GM12892 (cell line): Measurements from ENCODE around the gene PRRT1B.
"Not testable (repeated sequence)": the region's sequence is repeated elsewhere in the genome, so short reads cannot be mapped to it uniquely, and the experiment has no call there.

Experiments
- DNase-seq: peaks from one replicate; pipeline ENCODE4 v3.0.0; 2011; ENCODE audit not compliant: insufficient read length
- FAIRE-seq: peaks from 2 replicates; lab custom pipeline; 2011; peaks lifted over from hg19 to GRCh38; lab: Jason Lieb, UNC
- POLR2A ChIP-seq: IDR thresholded peaks from 2 replicates; pipeline ENCODE4 v1.6.1; 2011; ENCODE audit warnings: low read depth, low read length, control low read depth
- POLR2AphosphoS5 ChIP-seq: IDR thresholded peaks from 2 replicates; pipeline ENCODE4 v1.6.1; 2011; ENCODE audit warnings: low read depth, low read length, control low read depth
- TAF1 ChIP-seq: IDR thresholded peaks from 2 replicates; pipeline ENCODE4 v1.6.1; 2011; ENCODE audit warnings: low read depth, mild to moderate bottlenecking, control low read depth, low read length, borderline replicate concordance

PRRT1B gene

DNA sequence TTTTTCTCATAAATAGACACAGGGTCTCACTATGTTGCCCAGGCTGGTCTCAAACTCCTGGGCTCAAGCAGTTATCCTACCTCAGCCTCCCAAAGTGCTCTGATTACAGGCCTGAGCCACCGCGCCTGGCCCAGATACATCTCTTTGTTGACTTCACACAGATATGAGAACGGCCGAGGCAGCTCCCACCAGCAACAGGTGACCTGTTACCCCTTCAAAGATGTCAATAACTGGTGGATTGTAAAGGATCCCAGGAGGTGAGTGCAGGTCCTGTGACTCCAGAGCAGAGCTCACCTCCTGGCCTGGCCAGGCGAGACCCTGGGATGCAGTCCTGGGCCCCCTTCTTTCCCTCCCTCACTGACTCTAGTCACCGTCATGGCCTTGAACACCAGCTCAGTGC lies 33.4 kb upstream of the PRRT1B start:
- TF ChIP-seq TAF1 (no peak), POLR2AphosphoS5 (no peak), POLR2A (no peak)
- FAIRE-seq (no peak), DNase-seq (no peak)

DNA sequence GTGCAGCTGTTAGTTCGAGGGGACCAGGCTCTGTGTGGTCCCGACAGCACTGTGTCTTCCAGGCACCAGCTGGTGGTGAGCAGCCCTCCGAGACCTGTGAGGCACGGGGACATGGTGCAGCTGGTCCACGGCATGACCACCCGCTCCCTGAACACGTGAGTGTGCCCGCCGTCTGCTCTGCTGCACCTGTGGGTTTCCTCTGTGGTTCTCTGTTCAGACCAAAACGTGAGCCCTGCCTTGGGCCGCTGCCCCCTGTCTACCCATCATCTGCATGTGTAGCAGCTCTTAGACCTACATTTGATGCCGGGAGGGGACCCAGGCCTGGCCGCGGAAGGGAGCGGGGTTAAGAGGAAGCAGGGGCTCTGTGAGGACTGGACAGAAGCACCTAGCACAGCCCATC lies 32.1 kb upstream of the PRRT1B start:
- TF ChIP-seq POLR2A: no peak
- no peak for TF ChIP-seq TAF1
- TF ChIP-seq POLR2AphosphoS5: no peak
- DNase-seq (no peak), FAIRE-seq (no peak)

DNA sequence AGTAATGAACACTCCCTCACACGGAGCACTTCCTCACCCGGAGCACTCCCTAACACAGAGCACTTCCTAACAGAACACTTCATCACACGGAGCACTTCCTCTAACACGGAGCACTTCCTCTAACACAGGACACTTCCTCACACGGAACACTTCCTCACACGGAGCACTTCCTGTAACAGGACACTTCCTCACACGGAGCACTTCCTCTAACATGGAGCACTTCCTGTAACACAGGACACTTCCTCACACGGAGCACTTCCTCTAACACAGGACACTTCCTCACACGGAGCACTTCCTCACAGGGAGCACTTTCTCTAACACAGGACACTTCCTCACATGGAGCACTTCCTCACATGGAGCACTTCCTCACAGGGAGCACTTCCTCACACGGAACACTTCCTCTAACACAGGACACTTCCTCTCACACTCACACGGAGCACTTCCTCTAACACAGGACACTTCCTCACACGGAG lies 29.7 kb upstream of the PRRT1B start:
- not testable (repeated sequence) for FAIRE-seq, DNase-seq

DNA sequence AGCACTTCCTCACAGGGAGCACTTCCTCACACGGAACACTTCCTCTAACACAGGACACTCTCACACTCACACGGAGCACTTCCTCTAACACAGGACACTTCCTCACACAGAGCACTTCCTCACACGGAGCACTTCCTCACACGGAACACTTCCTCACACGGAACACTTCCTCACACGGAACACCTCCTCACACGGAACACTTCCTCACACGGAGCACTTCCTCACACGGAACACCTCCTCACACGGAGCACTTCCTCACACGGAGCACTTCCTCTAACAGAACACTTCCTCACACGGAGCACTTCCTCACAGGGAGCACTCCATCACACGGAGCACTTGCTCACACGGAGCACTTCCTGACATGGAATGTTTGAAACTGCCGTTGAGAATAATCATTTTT lies 29.2 kb upstream of the PRRT1B start:
- DNase-seq (no peak), FAIRE-seq (peak; percentile 81)
- TF ChIP-seq POLR2AphosphoS5: no peak
- no peak for TF ChIP-seq TAF1
- TF ChIP-seq POLR2A: no peak

DNA sequence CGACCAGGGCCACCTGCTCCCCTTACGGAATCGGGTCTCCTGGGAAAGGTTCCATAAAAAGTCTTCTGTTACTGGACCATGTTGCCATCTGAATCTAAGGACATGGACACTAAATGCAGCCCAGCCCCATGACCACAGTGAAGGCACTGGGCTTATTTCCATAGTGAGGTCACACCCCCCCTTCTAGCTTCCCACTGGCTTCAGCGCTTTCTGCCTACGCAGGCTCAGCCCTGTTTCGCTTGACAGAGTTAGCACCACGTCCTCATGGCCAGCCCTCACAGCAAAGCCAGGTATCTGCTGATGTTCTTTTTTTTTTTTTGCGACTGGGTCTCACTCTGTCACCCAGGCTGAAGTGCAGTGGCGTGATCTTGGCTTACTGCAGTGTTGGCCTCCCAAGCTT lies 28.4 kb upstream of the PRRT1B start:
- TF ChIP-seq POLR2AphosphoS5 (no peak), TAF1 (no peak), POLR2A (no peak)
- no peak for FAIRE-seq
- DNase-seq: no peak

DNA sequence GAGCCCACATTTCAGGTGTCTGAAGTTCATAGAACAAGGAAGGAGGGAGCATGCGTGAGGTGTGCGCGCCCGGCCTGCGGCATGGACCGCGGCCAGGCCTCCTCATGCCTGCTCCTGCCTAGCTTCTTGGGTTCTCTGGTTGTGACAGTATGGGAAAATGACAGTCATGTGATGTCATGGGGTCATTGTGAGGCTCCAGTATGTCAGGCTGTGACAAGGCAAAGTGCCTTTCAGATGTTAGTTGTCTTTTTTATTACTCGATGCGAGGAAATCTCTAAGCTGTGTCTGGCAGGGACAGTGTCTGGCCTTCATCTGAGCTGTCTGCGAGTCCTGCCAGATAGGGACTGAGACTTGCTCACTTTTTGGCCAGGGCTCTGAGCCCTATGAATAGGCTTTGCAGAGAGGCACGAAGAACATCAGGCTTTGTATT lies 27.5 kb upstream of the PRRT1B start:
- TF ChIP-seq POLR2AphosphoS5 (no peak), POLR2A (no peak), TAF1 (no peak)
- no peak for FAIRE-seq
- no peak for DNase-seq

DNA sequence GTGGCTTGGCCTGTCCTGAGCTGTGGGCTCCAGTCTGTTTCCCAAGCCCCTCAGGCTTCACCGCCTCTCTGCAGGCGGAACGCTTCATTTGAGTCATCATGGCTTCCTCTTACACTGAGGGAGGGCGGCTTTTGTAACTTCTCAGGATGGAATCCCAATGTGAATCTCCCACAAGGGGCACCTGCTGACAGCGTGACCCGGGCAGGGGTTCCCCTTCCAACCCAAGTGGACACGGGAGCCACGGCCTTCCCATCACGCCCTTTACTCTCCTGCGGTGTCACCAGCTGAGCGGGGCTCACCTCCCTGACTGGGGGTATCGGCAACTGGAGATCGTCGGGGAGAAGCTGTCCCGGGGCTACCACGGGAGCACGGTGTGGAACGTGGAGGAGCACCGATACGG lies 26.8 kb upstream of the PRRT1B start:
- TF ChIP-seq POLR2AphosphoS5: no peak
- no peak for TF ChIP-seq TAF1
- no peak for TF ChIP-seq POLR2A
- FAIRE-seq: no peak

DNA sequence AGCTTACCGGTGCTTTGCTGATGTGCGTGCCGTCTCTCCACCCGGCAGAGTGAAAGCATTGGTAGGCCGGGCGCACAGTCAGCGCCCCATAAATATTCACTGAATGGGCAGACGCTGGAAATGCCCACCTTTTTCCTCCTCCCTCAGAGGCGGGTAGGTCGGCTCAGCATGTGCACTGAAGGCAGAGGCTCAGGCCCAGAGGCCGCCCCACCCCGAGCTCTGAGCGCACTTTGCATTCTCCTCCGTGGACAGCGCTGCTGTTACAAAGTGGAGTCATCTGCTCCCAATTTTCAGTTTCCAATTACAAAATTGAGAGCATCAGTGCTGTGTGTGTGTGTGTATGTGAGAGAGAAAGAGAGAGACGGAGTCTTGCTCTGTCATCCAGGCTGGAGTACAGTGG lies 24.8 kb upstream of the PRRT1B start:
- TF ChIP-seq TAF1 (no peak), POLR2AphosphoS5 (no peak), POLR2A (no peak)
- DNase-seq: no peak
- FAIRE-seq: no peak

More for the DNA sequence above, 26.8 kb upstream of the PRRT1B start:
- DNase-seq: no peak

DNA sequence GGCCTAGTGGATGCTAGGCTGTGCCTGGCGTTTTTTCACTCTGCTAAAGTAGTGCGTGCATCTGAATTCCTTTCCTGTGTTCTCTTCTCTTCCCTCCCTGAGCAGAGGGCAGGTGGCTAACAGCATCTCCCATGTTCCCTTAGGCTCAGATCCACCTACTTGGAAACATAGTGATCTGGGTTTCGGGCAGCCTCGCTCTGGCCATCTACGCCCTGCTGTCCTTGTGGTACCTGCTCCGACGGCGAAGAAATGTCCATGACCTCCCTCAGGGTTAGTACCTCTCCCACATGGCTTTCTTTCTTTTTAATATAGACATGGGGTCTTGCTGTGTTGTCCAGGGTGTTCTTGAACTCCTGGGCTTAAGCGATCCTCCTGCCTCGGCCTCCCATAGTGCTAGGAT lies 24.1 kb upstream of the PRRT1B start:
- TF ChIP-seq POLR2AphosphoS5 (no peak), POLR2A (no peak), TAF1 (no peak)
- FAIRE-seq (no peak), DNase-seq (no peak)

DNA sequence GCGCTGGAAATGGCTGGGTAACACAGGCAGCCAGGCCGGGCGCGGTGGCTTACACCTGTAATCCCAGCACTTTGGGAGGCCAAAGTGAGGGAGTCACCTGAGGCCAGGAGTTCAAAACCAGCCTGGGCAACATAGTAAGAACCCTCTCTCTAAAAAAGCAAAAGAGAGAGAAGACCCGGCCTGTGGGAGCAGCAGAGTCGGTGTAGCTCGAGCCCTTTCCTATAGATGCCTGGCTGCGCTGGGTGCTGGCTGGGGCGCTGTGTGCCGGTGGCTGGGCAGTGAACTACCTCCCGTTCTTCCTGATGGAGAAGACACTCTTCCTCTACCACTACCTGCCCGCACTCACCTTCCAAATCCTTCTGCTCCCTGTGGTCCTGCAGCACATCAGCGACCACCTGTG lies 23.5 kb upstream of the PRRT1B start:
- FAIRE-seq (no peak), DNase-seq (no peak)
- TF ChIP-seq TAF1 (no peak), POLR2AphosphoS5 (no peak), POLR2A (no peak)

DNA sequence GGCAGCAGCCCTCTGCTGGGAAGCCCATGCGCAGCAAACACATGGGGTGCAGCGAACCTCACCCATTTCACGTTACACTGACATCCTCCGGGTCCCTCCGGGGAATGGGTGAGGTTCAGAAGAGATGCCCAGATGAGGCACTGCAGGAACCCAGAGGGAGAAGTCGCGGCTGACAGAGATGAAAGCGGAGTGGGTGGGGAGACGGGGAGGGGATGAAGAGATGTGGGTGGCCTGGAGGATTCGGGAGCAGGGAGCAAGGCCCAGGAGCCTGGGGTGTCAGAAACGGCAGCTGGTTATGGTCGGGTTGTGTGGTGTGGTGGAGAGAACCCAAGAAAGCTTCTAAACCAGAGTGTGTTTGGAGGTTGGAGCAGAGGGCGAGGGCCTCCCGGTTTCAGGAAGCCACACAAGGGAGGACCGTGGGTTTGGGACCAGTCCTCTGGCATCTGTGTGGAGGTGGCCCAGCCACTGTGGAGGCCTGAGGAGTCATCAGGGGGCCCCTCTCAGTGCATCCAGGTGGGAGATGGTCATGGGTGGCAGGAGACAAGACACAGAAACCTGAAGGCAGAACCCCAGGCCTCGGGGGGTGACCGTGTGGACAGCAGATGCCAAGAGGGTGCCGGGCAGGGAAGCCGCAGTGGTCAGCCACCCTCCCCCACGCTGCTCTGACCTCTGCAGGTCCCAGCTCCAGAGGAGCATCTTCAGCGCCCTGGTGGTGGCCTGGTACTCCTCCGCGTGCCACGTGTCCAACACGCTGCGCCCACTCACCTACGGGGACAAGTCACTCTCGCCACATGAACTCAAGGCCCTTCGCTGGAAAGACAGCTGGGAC lies 22.9 kb upstream of the PRRT1B start:
- TF ChIP-seq POLR2A (0 out of 2 replicates have a peak, but pooled peaks have one; percentile 14), POLR2AphosphoS5 (no peak)
- no peak for DNase-seq
- no peak for FAIRE-seq

DNA sequence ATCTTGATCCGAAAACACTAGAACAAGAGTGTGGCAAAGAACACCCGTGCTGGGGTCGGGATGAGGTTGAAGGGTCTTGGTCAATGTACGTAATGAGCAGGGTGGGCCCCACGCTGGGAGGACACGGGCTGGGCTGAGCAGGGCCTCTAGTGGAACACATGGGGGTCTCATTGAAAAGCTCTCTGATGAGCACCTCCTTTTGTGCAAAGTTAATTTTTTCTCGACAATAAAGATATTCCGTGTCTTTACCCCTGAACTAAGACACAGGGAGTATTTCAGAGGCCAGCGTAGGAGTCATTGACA lies 22.3 kb upstream of the PRRT1B start:
- FAIRE-seq (no peak), DNase-seq (no peak)

More for the DNA sequence above, 22.3 kb upstream of the PRRT1B start:
- TF ChIP-seq TAF1 (no peak), POLR2A (no peak), POLR2AphosphoS5 (no peak)
